CD4-positive, alpha-beta T cell treated with Interleukin-17A for 1 hour (primary cell): ENCODE data around the gene FGD1.

Experiments
- DNase-seq: peaks from one replicate; pipeline ENCODE4 v3.0.0-alpha.2; 2020

FGD1 gene

GRCh38 chrX:54470054-54470760 is 25.8 kb downstream of the FGD1 start:
- no peak for DNase-seq

- no peak for DNase-seq
Measured at GRCh38 chrX:54452920-54453319, 43.1 kb downstream of the FGD1 start.

- DNase-seq: no peak
Measured at GRCh38 chrX:54449929-54450328, 46.1 kb downstream of the FGD1 start.

GRCh38 chrX:54447461-54447860 is 48.6 kb downstream of the FGD1 start:
- DNase-seq: no peak

GRCh38 chrX:54446084-54446483 is 50.0 kb downstream of the FGD1 start:
- DNase-seq: no peak

- no peak for DNase-seq
Measured at GRCh38 chrX:54444752-54445151, 51.3 kb downstream of the FGD1 start.

GRCh38 chrX:54442790-54443189 is 53.2 kb downstream of the FGD1 start:
- DNase-seq: no peak

GRCh38 chrX:54439960-54440871 is 55.8 kb downstream of the FGD1 start, which contains the start of gene TSR2:
Gene TSR2 (plus strand): TSS chrX:54440404. CDS start chrX:54440422, 18 bp downstream.
- peak; percentile 86 for DNase-seq

- DNase-seq: no peak
Measured at GRCh38 chrX:54435121-54435520, 60.9 kb downstream of the FGD1 start.

GRCh38 chrX:54430519-54430918 is 65.5 kb downstream of the FGD1 start:
- DNase-seq: no peak

GRCh38 chrX:54427837-54428424 is 68.1 kb downstream of the FGD1 start:
- DNase-seq: no peak

- no peak for DNase-seq
Measured at GRCh38 chrX:54423161-54423888, 72.7 kb downstream of the FGD1 start.

- no peak for DNase-seq
Measured at GRCh38 chrX:54422168-54422567, 73.9 kb downstream of the FGD1 start.

- no peak for DNase-seq
Measured at GRCh38 chrX:54419559-54420302, 76.3 kb downstream of the FGD1 start.

GRCh38 chrX:54416965-54417364 is 79.1 kb downstream of the FGD1 start:
- DNase-seq: no peak

- no peak for DNase-seq
Measured at GRCh38 chrX:54415534-54416350, 80.3 kb downstream of the FGD1 start.

GRCh38 chrX:54413753-54414152 is 82.3 kb downstream of the FGD1 start:
- DNase-seq: no peak

- no peak for DNase-seq
Measured at GRCh38 chrX:54411732-54412131, 84.3 kb downstream of the FGD1 start.

- DNase-seq: no peak
Measured at GRCh38 chrX:54407266-54407665, 88.8 kb downstream of the FGD1 start.

GRCh38 chrX:54397113-54397512 is 98.9 kb downstream of the FGD1 start:
- DNase-seq: no peak
